Urothelium cell line (cell line): ENCODE measurements around the gene OR8K1.

ENCODE experiments used
- DNase-seq: peaks from one replicate; pipeline ENCODE4 v3.0.0; 2011; ENCODE audit warnings: low spot score, mixed read lengths
- FAIRE-seq: peaks from 2 replicates; lab custom pipeline; 2011; peaks lifted over from hg19 to GRCh38; lab: Jason Lieb, UNC

OR8K1 gene

GRCh38 chr11:56345739-56346138 lies at the start of gene OR8K1:
OR8K1 (plus strand) TSS chr11:56346039; CDS start chr11:56346039, 0 bp downstream.
- no peak for DNase-seq
- FAIRE-seq = no peak

- no peak for DNase-seq
- no peak for FAIRE-seq
Observed at GRCh38 chr11:56296898-56297297, 48.9 kb upstream of the OR8K1 start.

GRCh38 chr11:56307836-56308235 lies 38.0 kb upstream of the OR8K1 start:
- DNase-seq = no peak
- no peak for FAIRE-seq

- FAIRE-seq (no peak), DNase-seq (no peak)
Observed at GRCh38 chr11:56314844-56315243, 31.0 kb upstream of the OR8K1 start, which contains the start of gene OR8K3. OR8K3 (plus strand) TSS chr11:56315144; CDS start chr11:56318307, 3,163 bp downstream.

GRCh38 chr11:56331861-56332491 lies 13.9 kb upstream of the OR8K1 start:
- FAIRE-seq (no peak), DNase-seq (peak; percentile 2)

- no peak for FAIRE-seq
- no peak for DNase-seq
Observed at GRCh38 chr11:56333156-56333555, 12.7 kb upstream of the OR8K1 start.

GRCh38 chr11:56340289-56340688 lies 5.5 kb upstream of the OR8K1 start:
- FAIRE-seq = no peak
- no peak for DNase-seq

- FAIRE-seq (no peak), DNase-seq (no peak)
Observed at GRCh38 chr11:56353991-56354390, 8.2 kb downstream of the OR8K1 start, which contains the start of gene OR8J1. OR8J1 (plus strand) TSS chr11:56354291; CDS start chr11:56360247, 5,956 bp downstream.

GRCh38 chr11:56375324-56375723 lies 29.5 kb downstream of the OR8K1 start, which contains the start of gene OR8U1:
OR8U1 (plus strand) TSS chr11:56375624; CDS start chr11:56375624, 0 bp downstream.
- DNase-seq = no peak
- no peak for FAIRE-seq

- FAIRE-seq (no peak), DNase-seq (no peak)
Observed at GRCh38 chr11:56380120-56380519, 34.3 kb downstream of the OR8K1 start.

- DNase-seq = no peak
- FAIRE-seq = no peak
Observed at GRCh38 chr11:56394381-56394780, 48.5 kb downstream of the OR8K1 start.

GRCh38 chr11:56396047-56396446 lies 50.2 kb downstream of the OR8K1 start:
- FAIRE-seq = no peak

More at GRCh38 chr11:56396047-56396446, 50.2 kb downstream of the OR8K1 start:
- no peak for DNase-seq
